Prostate gland (tissue), 2 donors: ENCODE results near the gene KRTAP12-1. TPM values are rescaled to one million over a fixed set of nuclear protein-coding genes. Genes with fewer than 3 reads are reported as not detected.

Experiments used
- DNase-seq: peaks from one replicate; pipeline ENCODE4 v3.0.0-alpha.2; 2019; ENCODE audit warnings: low spot score
- H3K27ac ChIP-seq, 2 donors: fragments of 200-600 bp; sonication (generic); 2 replicates each; pipeline ENCODE4 v1.5.1; 2017 to 2019
- H3K27me3 ChIP-seq: fragments of 200-600 bp; sonication (generic); replicated peaks from 2 replicates; pipeline ENCODE4 v1.5.1; 2019; ENCODE audit not compliant: insufficient read depth
- H3K36me3 ChIP-seq, 2 donors: fragments of 200-600 bp; sonication (generic); 1 replicate in 1 of 2; 2 replicates in 1 of 2; pipeline versions ENCODE4 v1.5.1 to v1.8.1; 2017 to 2019
- H3K4me1 ChIP-seq: fragments of 200-600 bp; sonication (generic); replicated peaks from 2 replicates; pipeline ENCODE4 v1.5.1; 2019
- H3K4me3 ChIP-seq, 2 donors: fragments of 200-600 bp; sonication (generic); 2 replicates each; pipeline ENCODE4 v1.5.1; 2017 to 2019
- H3K9me3 ChIP-seq: fragments of 200-600 bp; sonication (generic); 2 replicates; pipeline ENCODE4 v1.5.1; 2017
- CTCF ChIP-seq, 4 experiments: fragments of 200-600 bp in 2 of 4; fragments of 450-650 bp in 2 of 4; sonication (generic) in 2 of 4; IDR thresholded peaks; 1 replicate in 3 of 4; 2 replicates in 1 of 4; pipeline ENCODE4 v1.5.1; 2016 to 2019; ENCODE audit warnings: antibody characterized with exemption in 4 of 4, mild to moderate bottlenecking in 2 of 4, moderate library complexity in 2 of 4
- POLR2A ChIP-seq: fragments of 450-650 bp; IDR thresholded peaks from one replicate; pipeline ENCODE4 v1.6.1; 2016; ENCODE audit warnings: antibody characterized with exemption, mild to moderate bottlenecking
- POLR2AphosphoS5 ChIP-seq: sonication (generic); formaldehyde crosslinking; IDR thresholded peaks from one replicate; pipeline ENCODE4 v1.6.1; 2017; ENCODE audit warnings: antibody characterized with exemption
- WGBS: methylation state at CpG from one replicate; pipeline ENCODE4 v1.1.5; 2018; 5-methylcytosine and 5-hydroxymethylcytosine counted together
- intact Hi-C: fragments of 100-400 bp; cut with DNase I; formaldehyde crosslinking; loops from one replicate; pipeline ENCODE4 v1.14.2; 2022
- total RNA-seq, 2 donors: library from RNA; depleted of rRNA; stranded (reverse); fragments of >200 nt; gene quantifications; one replicate each; pipeline ENCODE4 v1.1.0, GENCODE V29; 2016

The KRTAP12-1 gene, protein sequence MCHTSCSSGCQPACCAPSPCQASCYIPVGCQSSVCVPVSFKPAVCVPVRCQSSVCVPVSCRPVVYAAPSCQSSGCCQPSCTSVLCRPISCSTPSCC
- total RNA-seq: not detected

GRCh38 chr21:44681861-44682579, at the start of gene KRTAP12-1:
TSS of gene KRTAP12-1 (minus strand) at chr21:44682163. CDS start at chr21:44682123, 40 bp downstream.
- no peak for TF ChIP-seq POLR2A
- TF ChIP-seq CTCF (IDR thresholded peaks at IDR 0.05): no peak
- no peak for TF ChIP-seq POLR2AphosphoS5
- Histone ChIP-seq H3K4me1 (no peaks in the 10 kb centered on the region), H3K36me3 (no peaks in the 10 kb centered on the region), H3K27ac (no peak within 1 kb of the TSS), H3K4me3 (no peak within 1 kb of the TSS), H3K27me3 (peaks cover 5% of the 10 kb centered on the region), H3K9me3 (no peaks in the 10 kb centered on the region)
- no peak for DNase-seq
- intact Hi-C loops: no loop called here
- WGBS: 66% methylated on average over 23 of the region's 23 CpGs

DNA sequence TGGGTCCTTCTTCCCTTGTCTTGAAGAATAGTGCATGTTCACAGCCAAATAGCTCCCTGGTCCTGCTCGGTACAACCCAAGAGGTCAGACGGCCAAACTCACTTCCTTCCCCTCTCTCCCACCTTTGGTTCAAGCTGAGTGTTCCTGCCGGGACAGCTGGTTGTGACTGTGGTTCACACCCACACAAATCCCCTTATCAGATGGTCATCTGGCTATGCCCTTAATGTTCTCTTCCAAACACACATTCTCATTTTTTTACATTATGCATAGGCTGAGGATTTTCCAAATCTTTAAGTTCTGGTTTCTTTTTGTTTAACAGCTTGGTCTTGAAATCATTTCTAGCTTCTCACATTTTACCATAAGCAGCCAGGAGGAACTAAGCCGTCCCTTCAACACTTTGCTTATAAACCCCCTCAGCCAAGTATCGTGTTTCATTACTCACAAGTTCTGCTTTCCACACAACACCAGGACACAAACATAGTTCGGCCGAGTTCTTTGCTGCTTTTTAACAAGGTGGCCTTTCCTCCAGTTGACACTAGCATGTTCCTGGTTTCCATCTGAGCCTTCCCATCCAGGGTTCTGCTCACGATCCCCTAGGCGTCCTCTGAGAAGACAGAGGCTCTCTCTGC, 49.1 kb upstream of the KRTAP12-1 start:
- no peaks in the 10 kb centered on the region for H3K9me3 ChIP-seq
- intact Hi-C loops: no loop called here
- DNase-seq: no peak
- H3K4me3 ChIP-seq: no peak overlapping the region
- H3K27ac ChIP-seq: no peak overlapping the region
- TF ChIP-seq POLR2AphosphoS5 (no peak), POLR2A (no peak), CTCF (IDR thresholded peaks at IDR 0.05) (no peak)
- 63% methylated on average over 9 of the region's 9 CpGs for WGBS
- H3K36me3 ChIP-seq: no peaks in the 10 kb centered on the region
- peaks cover 4% of the 10 kb centered on the region for H3K27me3 ChIP-seq
- H3K4me1 ChIP-seq: no peaks in the 10 kb centered on the region

- Histone ChIP-seq H3K4me1 (no peaks in the 10 kb centered on the region), H3K27ac (no peak overlapping the region), H3K9me3 (no peaks in the 10 kb centered on the region), H3K27me3 (peaks cover 4% of the 10 kb centered on the region), H3K4me3 (no peak overlapping the region), H3K36me3 (no peaks in the 10 kb centered on the region)
- intact Hi-C loops: no loop called here
- DNase-seq: no peak
- TF ChIP-seq POLR2AphosphoS5 (no peak), POLR2A (no peak), CTCF (IDR thresholded peaks at IDR 0.05) (no peak)
- 87% methylated on average over 7 of the region's 7 CpGs for WGBS
Observed at GRCh38 chr21:44730028-44730395, 48.0 kb upstream of the KRTAP12-1 start.

GRCh38 chr21:44729336-44730027, 47.5 kb upstream of the KRTAP12-1 start:
- peaks cover 4% of the 10 kb centered on the region for H3K27me3 ChIP-seq
- WGBS: 87% methylated on average over 23 of the region's 23 CpGs
- H3K4me1 ChIP-seq: no peaks in the 10 kb centered on the region
- no peaks in the 10 kb centered on the region for H3K9me3 ChIP-seq
- DNase-seq: no peak
- no peaks in the 10 kb centered on the region for H3K36me3 ChIP-seq
- intact Hi-C loops: no loop called here
- no peak for TF ChIP-seq POLR2AphosphoS5
- no peak for TF ChIP-seq CTCF (IDR thresholded peaks at IDR 0.05)
- no peak for TF ChIP-seq POLR2A
- no peak overlapping the region for H3K27ac ChIP-seq
- H3K4me3 ChIP-seq: no peak overlapping the region
